Measurements from ENCODE around the gene DUOX1. TPM values are rescaled to one million over a fixed set of nuclear protein-coding genes. Genes with fewer than 3 reads are reported as not detected.
A peak's percentile ranks its signal among the peaks of the same experiment; 100 is the strongest.
"Not testable (repeated sequence)": the region's sequence is repeated elsewhere in the genome, so short reads cannot be mapped to it uniquely, and the experiment has no call there.

The DUOX1 gene
- 2.6 TPM for polyA plus RNA-seq
- long read RNA-seq, donor 1 = 0 reads
- long read RNA-seq, donor 2 = 0 reads
- long read RNA-seq, donor 3 = 0 reads
- long read RNA-seq, donor 4 = 0 reads
- long read RNA-seq, donor 5 = 0 reads
- long read RNA-seq, donor 6 = 0 reads
- long read RNA-seq, donor 7 = 0 reads
- long read RNA-seq, donor 8 = 0 reads
- long read RNA-seq, donor 9 = 0 reads
- long read RNA-seq, donor 10 = 0 reads
- long read RNA-seq, donor 11 = 0 reads

GRCh38 chr15:45129651-45130129 is at the start of gene DUOX1, which contains the start of gene DUOXA1:
TSS of gene DUOX1 (plus strand) at chr15:45129994. CDS start at chr15:45131967, 1,973 bp downstream.
TSS of gene DUOXA1 (minus strand) at chr15:45129879. CDS start at chr15:45123014, 6,865 bp downstream.
- H3K4me3 ChIP-seq (ENCODE audit: low read length) = no peak within 1 kb of the TSS
- no CpG with 5 or more reads among the region's 46 CpGs for WGBS (ENCODE audit: insufficient coverage, low lambda C conversion rate)
- no peak within 1 kb of the TSS for H3K27ac ChIP-seq (ENCODE audit: low read length)
- no peaks in the 10 kb centered on the region for H3K36me3 ChIP-seq (ENCODE audit: control insufficient read depth, insufficient read depth, low read length)
- DNase-seq = peak in 1 of 2 donors; percentile 44
- H3K27me3 ChIP-seq (ENCODE audit: control insufficient read depth, insufficient read depth, low read length) = peaks cover 76% of the 10 kb centered on the region
- H3K4me1 ChIP-seq (ENCODE audit: control insufficient read depth, insufficient read depth, low read length) = peaks cover 2% of the 10 kb centered on the region
- H3K9me3 ChIP-seq (ENCODE audit: control insufficient read depth, low read depth, low read length) = peaks cover 5% of the 10 kb centered on the region

DNA sequence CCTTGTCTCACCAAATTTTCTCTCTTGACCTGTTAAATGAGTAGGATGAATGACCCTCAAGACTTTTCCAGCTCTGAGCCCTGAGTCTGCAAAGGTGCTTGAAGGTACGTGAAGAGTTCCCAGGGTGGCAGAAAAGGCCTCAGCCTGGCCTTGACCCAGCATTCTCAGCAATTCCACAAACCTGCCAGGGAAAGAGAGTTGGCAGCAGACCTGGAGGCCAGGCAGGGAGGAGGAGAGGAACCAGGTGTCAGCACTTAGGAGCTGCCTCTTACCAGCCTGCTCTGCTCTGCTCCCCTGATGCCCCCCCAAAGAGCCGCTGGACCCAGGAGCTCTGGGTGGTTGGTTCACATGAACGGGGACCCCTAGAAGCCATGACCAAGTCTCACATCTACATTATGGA is 49.2 kb upstream of the DUOX1 start:
- H3K36me3 ChIP-seq (ENCODE audit: control insufficient read depth, insufficient read depth, low read length); H3K27me3 ChIP-seq (ENCODE audit: control insufficient read depth, insufficient read depth, low read length); H3K4me1 ChIP-seq (ENCODE audit: control insufficient read depth, insufficient read depth, low read length); H3K4me3 ChIP-seq (ENCODE audit: low read length); H3K27ac ChIP-seq (ENCODE audit: low read length); DNase-seq; H3K9me3 ChIP-seq (ENCODE audit: control insufficient read depth, low read depth, low read length): not testable (repeated sequence)
- WGBS (ENCODE audit: insufficient coverage, low lambda C conversion rate) = no CpG with 5 or more reads among the region's 3 CpGs

GRCh38 chr15:45082412-45082811 is 47.4 kb upstream of the DUOX1 start:
- not testable (repeated sequence) for H3K36me3 ChIP-seq (ENCODE audit: control insufficient read depth, insufficient read depth, low read length); H3K4me1 ChIP-seq (ENCODE audit: control insufficient read depth, insufficient read depth, low read length); H3K27me3 ChIP-seq (ENCODE audit: control insufficient read depth, insufficient read depth, low read length); DNase-seq; H3K4me3 ChIP-seq (ENCODE audit: low read length); H3K27ac ChIP-seq (ENCODE audit: low read length); H3K9me3 ChIP-seq (ENCODE audit: control insufficient read depth, low read depth, low read length)
- WGBS (ENCODE audit: insufficient coverage, low lambda C conversion rate) = no CpG with 5 or more reads among the region's 10 CpGs

DNA sequence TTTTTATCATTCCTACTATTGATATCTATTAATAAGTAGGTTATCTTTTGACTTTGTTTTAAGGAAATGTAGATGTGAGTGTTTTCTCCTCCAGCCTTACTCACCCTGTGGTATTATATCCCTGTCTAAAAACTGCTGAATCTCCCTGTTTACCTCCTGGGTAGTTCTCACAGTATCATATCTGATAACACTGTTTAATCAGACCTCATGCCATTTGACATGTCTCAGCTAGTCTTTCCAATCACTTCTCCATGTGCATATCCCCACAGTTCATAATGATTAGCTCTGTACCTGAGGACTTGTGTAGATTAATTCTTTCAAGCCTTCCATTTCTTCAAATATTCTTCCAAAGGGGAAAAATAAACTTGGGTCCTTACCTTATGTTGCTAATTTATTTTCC is 46.6 kb upstream of the DUOX1 start:
- Histone ChIP-seq H3K27ac (ENCODE audit: low read length) (no peak overlapping the region), H3K4me1 (ENCODE audit: control insufficient read depth, insufficient read depth, low read length) (no peaks in the 10 kb centered on the region), H3K9me3 (ENCODE audit: control insufficient read depth, low read depth, low read length) (no peaks in the 10 kb centered on the region), H3K36me3 (ENCODE audit: control insufficient read depth, insufficient read depth, low read length) (no peaks in the 10 kb centered on the region), H3K4me3 (ENCODE audit: low read length) (no peak overlapping the region), H3K27me3 (ENCODE audit: control insufficient read depth, insufficient read depth, low read length) (peaks cover 5% of the 10 kb centered on the region)
- no peak for DNase-seq

GRCh38 chr15:45084163-45084562 is 45.6 kb upstream of the DUOX1 start:
- Histone ChIP-seq H3K36me3 (ENCODE audit: control insufficient read depth, insufficient read depth, low read length) (no peaks in the 10 kb centered on the region), H3K27ac (ENCODE audit: low read length) (no peak overlapping the region), H3K9me3 (ENCODE audit: control insufficient read depth, low read depth, low read length) (no peaks in the 10 kb centered on the region), H3K4me1 (ENCODE audit: control insufficient read depth, insufficient read depth, low read length) (no peaks in the 10 kb centered on the region), H3K27me3 (ENCODE audit: control insufficient read depth, insufficient read depth, low read length) (peaks cover 6% of the 10 kb centered on the region), H3K4me3 (ENCODE audit: low read length) (no peak overlapping the region)
- 94% methylated on average over 2 of the region's 3 CpGs for WGBS (ENCODE audit: insufficient coverage, low lambda C conversion rate)
- DNase-seq = no peak

DNA sequence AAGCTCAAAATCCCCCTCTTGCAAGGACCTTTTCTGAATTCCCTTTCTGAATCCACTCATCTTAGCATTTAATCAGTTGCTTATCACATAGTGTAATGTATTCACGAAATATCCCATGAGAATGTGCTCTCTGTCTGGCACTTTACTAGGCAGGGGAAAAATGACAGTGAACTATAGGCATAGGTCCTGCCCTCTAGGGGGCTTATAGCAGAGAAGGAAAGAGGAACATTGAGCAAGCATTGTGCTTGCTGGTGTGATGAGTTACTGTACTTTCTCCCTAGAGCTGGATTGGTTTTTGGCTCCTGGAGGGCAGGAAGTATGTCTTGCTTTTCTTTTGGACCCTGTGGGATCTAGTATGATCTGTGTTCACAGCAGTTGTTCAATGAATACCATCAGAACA is 42.3 kb upstream of the DUOX1 start:
- no peak for DNase-seq
- Histone ChIP-seq H3K27ac (ENCODE audit: low read length) (no peak overlapping the region), H3K4me1 (ENCODE audit: control insufficient read depth, insufficient read depth, low read length) (no peaks in the 10 kb centered on the region), H3K9me3 (ENCODE audit: control insufficient read depth, low read depth, low read length) (no peaks in the 10 kb centered on the region), H3K27me3 (ENCODE audit: control insufficient read depth, insufficient read depth, low read length) (peaks cover 23% of the 10 kb centered on the region), H3K36me3 (ENCODE audit: control insufficient read depth, insufficient read depth, low read length) (no peaks in the 10 kb centered on the region), H3K4me3 (ENCODE audit: low read length) (no peak overlapping the region)
- no CpG with 5 or more reads among the region's 1 CpG for WGBS (ENCODE audit: insufficient coverage, low lambda C conversion rate)

DNA sequence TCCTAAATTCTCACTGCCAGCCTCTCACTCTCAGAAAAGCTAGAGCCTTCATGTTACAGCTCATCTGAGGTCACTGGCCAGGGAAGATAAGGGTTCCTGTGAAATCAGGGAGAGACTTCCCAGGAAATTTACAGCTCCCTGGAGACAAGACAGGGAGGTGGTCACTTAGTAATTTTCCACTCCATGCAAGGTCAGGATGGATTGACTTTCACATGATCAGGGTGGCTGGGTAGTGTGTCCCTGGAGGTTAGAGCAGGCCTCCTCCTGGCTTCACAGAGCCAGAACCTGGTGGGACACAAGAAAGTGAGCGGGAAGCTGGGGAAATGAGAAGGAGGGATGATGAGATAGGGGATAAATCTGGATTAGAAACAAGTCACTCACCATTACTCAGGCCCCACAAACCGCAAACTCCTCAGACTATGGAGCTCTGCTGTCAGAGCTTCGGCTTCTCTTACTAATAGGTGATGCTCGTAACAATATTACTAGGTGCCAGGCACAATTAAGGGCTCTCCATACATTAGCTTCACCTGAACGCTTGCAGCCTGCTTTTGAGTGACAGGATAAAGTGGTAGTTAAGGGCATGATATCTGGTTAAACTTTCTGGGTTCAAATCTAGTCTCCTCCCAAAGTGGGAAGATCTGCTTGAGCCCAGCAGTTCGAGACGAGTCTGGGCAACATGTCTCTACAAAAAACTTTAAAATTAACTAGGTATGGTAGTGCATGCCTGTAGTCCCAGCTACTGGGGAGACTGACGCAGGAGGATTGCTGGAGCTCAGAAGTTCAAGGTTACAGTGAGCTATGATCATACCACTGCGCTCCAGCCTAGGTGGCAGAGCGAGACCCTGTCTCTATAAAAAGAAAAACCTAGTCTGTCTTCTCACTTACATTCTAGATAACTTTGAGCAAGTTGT is 40.7 kb upstream of the DUOX1 start:
- Histone ChIP-seq H3K27ac (ENCODE audit: low read length) (no peak overlapping the region), H3K36me3 (ENCODE audit: control insufficient read depth, insufficient read depth, low read length) (no peaks in the 10 kb centered on the region), H3K27me3 (ENCODE audit: control insufficient read depth, insufficient read depth, low read length) (peaks cover 32% of the 10 kb centered on the region), H3K9me3 (ENCODE audit: control insufficient read depth, low read depth, low read length) (no peaks in the 10 kb centered on the region), H3K4me3 (ENCODE audit: low read length) (no peak overlapping the region), H3K4me1 (ENCODE audit: control insufficient read depth, insufficient read depth, low read length) (no peaks in the 10 kb centered on the region)
- WGBS (ENCODE audit: insufficient coverage, low lambda C conversion rate) = 100% methylated on average over 1 of the region's 10 CpGs
- no peak for DNase-seq

GRCh38 chr15:45089712-45090373 is 40.0 kb upstream of the DUOX1 start:
- Histone ChIP-seq H3K27me3 (ENCODE audit: control insufficient read depth, insufficient read depth, low read length) (peaks cover 33% of the 10 kb centered on the region), H3K36me3 (ENCODE audit: control insufficient read depth, insufficient read depth, low read length) (no peaks in the 10 kb centered on the region), H3K4me3 (ENCODE audit: low read length) (no peak overlapping the region), H3K27ac (ENCODE audit: low read length) (no peak overlapping the region), H3K9me3 (ENCODE audit: control insufficient read depth, low read depth, low read length) (no peaks in the 10 kb centered on the region), H3K4me1 (ENCODE audit: control insufficient read depth, insufficient read depth, low read length) (no peaks in the 10 kb centered on the region)
- no peak for DNase-seq
- 0% methylated on average over 1 of the region's 3 CpGs for WGBS (ENCODE audit: insufficient coverage, low lambda C conversion rate)

DNA sequence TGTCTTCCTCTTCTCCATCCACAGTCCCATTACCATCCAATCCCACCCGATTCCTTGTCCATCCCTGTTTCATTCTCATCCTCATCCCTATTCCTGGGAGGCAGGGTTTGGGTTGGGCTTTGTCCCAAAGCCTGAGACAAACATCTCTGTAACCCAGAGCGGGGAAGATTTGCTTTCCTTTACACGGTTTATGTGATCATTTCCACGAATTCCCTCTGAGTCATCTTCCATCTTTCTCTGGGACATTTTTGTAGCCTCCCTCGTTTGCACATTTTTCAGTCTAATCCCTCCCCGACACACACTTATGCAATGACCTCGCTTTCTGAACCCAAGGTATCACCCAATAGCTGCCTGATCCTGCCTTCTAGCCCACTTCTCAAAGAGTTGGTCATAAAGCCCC is 38.6 kb upstream of the DUOX1 start:
- Histone ChIP-seq H3K36me3 (ENCODE audit: control insufficient read depth, insufficient read depth, low read length) (no peaks in the 10 kb centered on the region), H3K4me1 (ENCODE audit: control insufficient read depth, insufficient read depth, low read length) (no peaks in the 10 kb centered on the region), H3K27ac (ENCODE audit: low read length) (no peak overlapping the region), H3K27me3 (ENCODE audit: control insufficient read depth, insufficient read depth, low read length) (peaks cover 33% of the 10 kb centered on the region), H3K4me3 (ENCODE audit: low read length) (no peak overlapping the region), H3K9me3 (ENCODE audit: control insufficient read depth, low read depth, low read length) (no peaks in the 10 kb centered on the region)
- 57% methylated on average over 2 of the region's 7 CpGs for WGBS (ENCODE audit: insufficient coverage, low lambda C conversion rate)
- no peak for DNase-seq

GRCh38 chr15:45091576-45091975 is 38.2 kb upstream of the DUOX1 start:
- no peak overlapping the region for H3K4me3 ChIP-seq (ENCODE audit: low read length)
- H3K4me1 ChIP-seq (ENCODE audit: control insufficient read depth, insufficient read depth, low read length) = no peaks in the 10 kb centered on the region
- H3K27me3 ChIP-seq (ENCODE audit: control insufficient read depth, insufficient read depth, low read length) = peaks cover 33% of the 10 kb centered on the region
- H3K27ac ChIP-seq (ENCODE audit: low read length) = no peak overlapping the region
- no peaks in the 10 kb centered on the region for H3K9me3 ChIP-seq (ENCODE audit: control insufficient read depth, low read depth, low read length)
- DNase-seq = no peak
- no CpG with 5 or more reads among the region's 2 CpGs for WGBS (ENCODE audit: insufficient coverage, low lambda C conversion rate)
- no peaks in the 10 kb centered on the region for H3K36me3 ChIP-seq (ENCODE audit: control insufficient read depth, insufficient read depth, low read length)
